GM18526 (cell line): ENCODE measurements around the gene LRRC7.

Experiments
- POLR2A ChIP-seq: IDR thresholded peaks from 3 replicates; pipeline ENCODE4 v1.6.1; 2011; ENCODE audit not compliant: insufficient read length; ENCODE audit errors: extremely low read depth

The LRRC7 gene

GRCh38 chr1:70091811-70092210, 524.1 kb downstream of the LRRC7 start:
- no peak for TF ChIP-seq POLR2A

GRCh38 chr1:70092526-70092925, 524.8 kb downstream of the LRRC7 start:
- TF ChIP-seq POLR2A, result no peak

- no peak for TF ChIP-seq POLR2A
Measured at GRCh38 chr1:70093250-70093975, 525.7 kb downstream of the LRRC7 start.

- TF ChIP-seq POLR2A, result no peak
Measured at GRCh38 chr1:70101231-70101630, 533.5 kb downstream of the LRRC7 start.

GRCh38 chr1:70101774-70102173, 534.1 kb downstream of the LRRC7 start:
- TF ChIP-seq POLR2A, result no peak

- no peak for TF ChIP-seq POLR2A
Measured at GRCh38 chr1:70103770-70104169, 536.0 kb downstream of the LRRC7 start.

- TF ChIP-seq POLR2A, result no peak
Measured at GRCh38 chr1:70109241-70109640, 541.5 kb downstream of the LRRC7 start.

- TF ChIP-seq POLR2A, result no peak
Measured at GRCh38 chr1:70112838-70113237, 545.1 kb downstream of the LRRC7 start.

GRCh38 chr1:70115315-70115714, 547.6 kb downstream of the LRRC7 start:
- no peak for TF ChIP-seq POLR2A

- TF ChIP-seq POLR2A, result no peak
Measured at GRCh38 chr1:70117046-70117445, 549.3 kb downstream of the LRRC7 start.

- no peak for TF ChIP-seq POLR2A
Measured at GRCh38 chr1:70134148-70134547, 566.4 kb downstream of the LRRC7 start.

GRCh38 chr1:70140343-70140742, 572.6 kb downstream of the LRRC7 start:
- TF ChIP-seq POLR2A, result no peak

- no peak for TF ChIP-seq POLR2A
Measured at GRCh38 chr1:70140894-70141293, 573.2 kb downstream of the LRRC7 start.

- TF ChIP-seq POLR2A, result no peak
Measured at GRCh38 chr1:70142075-70142474, 574.4 kb downstream of the LRRC7 start.

- no peak for TF ChIP-seq POLR2A
Measured at GRCh38 chr1:70143048-70143659, 575.4 kb downstream of the LRRC7 start.

- no peak for TF ChIP-seq POLR2A
Measured at GRCh38 chr1:70146488-70146887, 578.8 kb downstream of the LRRC7 start.

- no peak for TF ChIP-seq POLR2A
Measured at GRCh38 chr1:70150444-70150843, 582.7 kb downstream of the LRRC7 start.
